Measurements from ENCODE around the gene MAFF. TPM values are rescaled to one million over a fixed set of nuclear protein-coding genes. Genes with fewer than 3 reads are reported as not detected.
A peak's percentile ranks its signal among the peaks of the same experiment; 100 is the strongest.

The MAFF gene
- total and polyA plus RNA-seq, 9 of the 15 experiments (the other 6 are each of a cell fraction or from before 2014, with no cell fraction given), result 0.51 to 8.0 (median 5.4) TPM

DNA sequence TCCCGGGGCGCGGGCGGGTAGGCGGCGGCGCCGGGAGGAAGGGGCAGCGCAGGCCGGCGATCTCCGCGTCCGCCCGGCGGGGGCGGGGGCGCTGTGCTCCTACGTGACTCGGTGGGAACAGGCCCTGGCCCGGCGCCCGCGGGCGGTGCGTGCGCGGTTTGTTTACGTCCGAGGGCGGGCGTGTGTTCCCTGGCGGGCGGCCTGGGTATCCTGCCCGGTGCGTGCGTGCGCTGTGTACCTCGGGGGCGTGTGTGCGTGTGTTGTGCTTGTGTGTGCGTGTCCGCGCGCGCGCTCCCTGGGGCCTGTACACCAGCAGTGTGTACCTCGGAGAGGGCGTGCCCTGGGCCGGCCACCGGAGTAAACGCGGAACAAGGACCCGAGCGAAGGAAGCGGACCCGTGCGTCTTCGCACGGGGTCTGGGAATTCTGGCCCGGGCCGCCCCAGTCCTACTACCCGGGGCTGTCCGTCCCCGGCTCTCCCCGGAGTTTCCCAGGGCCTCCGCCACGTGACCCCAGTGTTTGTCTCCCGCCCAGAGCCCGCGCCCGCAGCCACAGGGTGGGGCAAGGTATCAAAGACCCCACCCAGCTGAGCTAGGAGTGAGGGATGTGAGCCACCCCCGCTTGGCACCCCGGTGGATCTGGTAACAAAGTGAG lies 769 bp downstream of the MAFF start (continued):
- TF ChIP-seq, protein P1, sequence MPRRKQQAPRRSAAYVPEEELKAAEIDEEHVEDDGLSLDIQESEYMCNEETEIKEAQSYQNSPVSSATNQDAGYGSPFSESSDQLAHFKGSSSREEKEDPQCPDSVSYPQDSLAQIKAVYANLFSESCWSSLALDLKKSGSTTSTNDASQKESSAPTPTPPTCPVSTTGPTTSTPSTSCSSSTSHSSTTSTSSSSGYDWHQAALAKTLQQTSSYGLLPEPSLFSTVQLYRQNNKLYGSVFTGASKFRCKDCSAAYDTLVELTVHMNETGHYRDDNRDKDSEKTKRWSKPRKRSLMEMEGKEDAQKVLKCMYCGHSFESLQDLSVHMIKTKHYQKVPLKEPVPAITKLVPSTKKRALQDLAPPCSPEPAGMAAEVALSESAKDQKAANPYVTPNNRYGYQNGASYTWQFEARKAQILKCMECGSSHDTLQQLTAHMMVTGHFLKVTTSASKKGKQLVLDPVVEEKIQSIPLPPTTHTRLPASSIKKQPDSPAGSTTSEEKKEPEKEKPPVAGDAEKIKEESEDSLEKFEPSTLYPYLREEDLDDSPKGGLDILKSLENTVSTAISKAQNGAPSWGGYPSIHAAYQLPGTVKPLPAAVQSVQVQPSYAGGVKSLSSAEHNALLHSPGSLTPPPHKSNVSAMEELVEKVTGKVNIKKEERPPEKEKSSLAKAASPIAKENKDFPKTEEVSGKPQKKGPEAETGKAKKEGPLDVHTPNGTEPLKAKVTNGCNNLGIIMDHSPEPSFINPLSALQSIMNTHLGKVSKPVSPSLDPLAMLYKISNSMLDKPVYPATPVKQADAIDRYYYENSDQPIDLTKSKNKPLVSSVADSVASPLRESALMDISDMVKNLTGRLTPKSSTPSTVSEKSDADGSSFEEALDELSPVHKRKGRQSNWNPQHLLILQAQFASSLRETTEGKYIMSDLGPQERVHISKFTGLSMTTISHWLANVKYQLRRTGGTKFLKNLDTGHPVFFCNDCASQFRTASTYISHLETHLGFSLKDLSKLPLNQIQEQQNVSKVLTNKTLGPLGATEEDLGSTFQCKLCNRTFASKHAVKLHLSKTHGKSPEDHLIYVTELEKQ (CRISPR knock-in tag; IDR thresholded peaks at IDR 0.05), result no peak
- TF ChIP-seq PRPF4 (IDR thresholded peaks at IDR 0.05; ENCODE audit: insufficient read depth, low read depth, low read length, poor library complexity, severe bottlenecking), result no peak
- TF ChIP-seq SRSF9 (IDR thresholded peaks at IDR 0.05; ENCODE audit: borderline replicate concordance, low read depth, low read length), result no peak
- no peak for TF ChIP-seq ZNF75A (CRISPR knock-in tag; IDR thresholded peaks at IDR 0.05)
- TF ChIP-seq, protein P2, sequence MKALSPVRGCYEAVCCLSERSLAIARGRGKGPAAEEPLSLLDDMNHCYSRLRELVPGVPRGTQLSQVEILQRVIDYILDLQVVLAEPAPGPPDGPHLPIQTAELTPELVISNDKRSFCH (CRISPR knock-in tag; IDR thresholded peaks at IDR 0.05), result no peak
- TF ChIP-seq, protein P2 (tag; IDR thresholded peaks at IDR 0.05), result no peak
- TF ChIP-seq, protein P3, sequence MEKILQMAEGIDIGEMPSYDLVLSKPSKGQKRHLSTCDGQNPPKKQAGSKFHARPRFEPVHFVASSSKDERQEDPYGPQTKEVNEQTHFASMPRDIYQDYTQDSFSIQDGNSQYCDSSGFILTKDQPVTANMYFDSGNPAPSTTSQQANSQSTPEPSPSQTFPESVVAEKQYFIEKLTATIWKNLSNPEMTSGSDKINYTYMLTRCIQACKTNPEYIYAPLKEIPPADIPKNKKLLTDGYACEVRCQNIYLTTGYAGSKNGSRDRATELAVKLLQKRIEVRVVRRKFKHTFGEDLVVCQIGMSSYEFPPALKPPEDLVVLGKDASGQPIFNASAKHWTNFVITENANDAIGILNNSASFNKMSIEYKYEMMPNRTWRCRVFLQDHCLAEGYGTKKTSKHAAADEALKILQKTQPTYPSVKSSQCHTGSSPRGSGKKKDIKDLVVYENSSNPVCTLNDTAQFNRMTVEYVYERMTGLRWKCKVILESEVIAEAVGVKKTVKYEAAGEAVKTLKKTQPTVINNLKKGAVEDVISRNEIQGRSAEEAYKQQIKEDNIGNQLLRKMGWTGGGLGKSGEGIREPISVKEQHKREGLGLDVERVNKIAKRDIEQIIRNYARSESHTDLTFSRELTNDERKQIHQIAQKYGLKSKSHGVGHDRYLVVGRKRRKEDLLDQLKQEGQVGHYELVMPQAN (IDR thresholded peaks at IDR 0.05; ENCODE audit: borderline replicate concordance), result peak; percentile 91
- no peak for TF ChIP-seq ZNF253 (CRISPR knock-in tag; conservative IDR thresholded peaks at IDR 0.05)
- TF ChIP-seq, protein P4, sequence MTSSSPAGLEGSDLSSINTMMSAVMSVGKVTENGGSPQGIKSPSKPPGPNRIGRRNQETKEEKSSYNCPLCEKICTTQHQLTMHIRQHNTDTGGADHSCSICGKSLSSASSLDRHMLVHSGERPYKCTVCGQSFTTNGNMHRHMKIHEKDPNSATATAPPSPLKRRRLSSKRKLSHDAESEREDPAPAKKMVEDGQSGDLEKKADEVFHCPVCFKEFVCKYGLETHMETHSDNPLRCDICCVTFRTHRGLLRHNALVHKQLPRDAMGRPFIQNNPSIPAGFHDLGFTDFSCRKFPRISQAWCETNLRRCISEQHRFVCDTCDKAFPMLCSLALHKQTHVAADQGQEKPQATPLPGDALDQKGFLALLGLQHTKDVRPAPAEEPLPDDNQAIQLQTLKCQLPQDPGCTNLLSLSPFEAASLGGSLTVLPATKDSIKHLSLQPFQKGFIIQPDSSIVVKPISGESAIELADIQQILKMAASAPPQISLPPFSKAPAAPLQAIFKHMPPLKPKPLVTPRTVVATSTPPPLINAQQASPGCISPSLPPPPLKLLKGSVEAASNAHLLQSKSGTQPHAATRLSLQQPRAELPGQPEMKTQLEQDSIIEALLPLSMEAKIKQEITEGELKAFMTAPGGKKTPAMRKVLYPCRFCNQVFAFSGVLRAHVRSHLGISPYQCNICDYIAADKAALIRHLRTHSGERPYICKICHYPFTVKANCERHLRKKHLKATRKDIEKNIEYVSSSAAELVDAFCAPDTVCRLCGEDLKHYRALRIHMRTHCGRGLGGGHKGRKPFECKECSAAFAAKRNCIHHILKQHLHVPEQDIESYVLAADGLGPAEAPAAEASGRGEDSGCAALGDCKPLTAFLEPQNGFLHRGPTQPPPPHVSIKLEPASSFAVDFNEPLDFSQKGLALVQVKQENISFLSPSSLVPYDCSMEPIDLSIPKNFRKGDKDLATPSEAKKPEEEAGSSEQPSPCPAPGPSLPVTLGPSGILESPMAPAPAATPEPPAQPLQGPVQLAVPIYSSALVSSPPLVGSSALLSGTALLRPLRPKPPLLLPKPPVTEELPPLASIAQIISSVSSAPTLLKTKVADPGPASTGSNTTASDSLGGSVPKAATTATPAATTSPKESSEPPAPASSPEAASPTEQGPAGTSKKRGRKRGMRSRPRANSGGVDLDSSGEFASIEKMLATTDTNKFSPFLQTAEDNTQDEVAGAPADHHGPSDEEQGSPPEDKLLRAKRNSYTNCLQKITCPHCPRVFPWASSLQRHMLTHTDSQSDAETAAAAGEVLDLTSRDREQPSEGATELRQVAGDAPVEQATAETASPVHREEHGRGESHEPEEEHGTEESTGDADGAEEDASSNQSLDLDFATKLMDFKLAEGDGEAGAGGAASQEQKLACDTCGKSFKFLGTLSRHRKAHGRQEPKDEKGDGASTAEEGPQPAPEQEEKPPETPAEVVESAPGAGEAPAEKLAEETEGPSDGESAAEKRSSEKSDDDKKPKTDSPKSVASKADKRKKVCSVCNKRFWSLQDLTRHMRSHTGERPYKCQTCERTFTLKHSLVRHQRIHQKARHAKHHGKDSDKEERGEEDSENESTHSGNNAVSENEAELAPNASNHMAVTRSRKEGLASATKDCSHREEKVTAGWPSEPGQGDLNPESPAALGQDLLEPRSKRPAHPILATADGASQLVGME (CRISPR knock-in tag; IDR thresholded peaks at IDR 0.05), result no peak
- no peak for TF ChIP-seq KAT2B (IDR thresholded peaks at IDR 0.05; ENCODE audit: low read depth, low read length)
- TF ChIP-seq IFI16 (CRISPR knock-in tag; IDR thresholded peaks at IDR 0.05), result no peak
- TF ChIP-seq, protein P5, sequence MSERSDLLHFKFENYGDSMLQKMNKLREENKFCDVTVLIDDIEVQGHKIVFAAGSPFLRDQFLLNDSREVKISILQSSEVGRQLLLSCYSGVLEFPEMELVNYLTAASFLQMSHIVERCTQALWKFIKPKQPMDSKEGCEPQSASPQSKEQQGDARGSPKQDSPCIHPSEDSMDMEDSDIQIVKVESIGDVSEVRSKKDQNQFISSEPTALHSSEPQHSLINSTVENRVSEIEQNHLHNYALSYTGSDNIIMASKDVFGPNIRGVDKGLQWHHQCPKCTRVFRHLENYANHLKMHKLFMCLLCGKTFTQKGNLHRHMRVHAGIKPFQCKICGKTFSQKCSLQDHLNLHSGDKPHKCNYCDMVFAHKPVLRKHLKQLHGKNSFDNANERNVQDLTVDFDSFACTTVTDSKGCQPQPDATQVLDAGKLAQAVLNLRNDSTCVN (CRISPR knock-in tag; IDR thresholded peaks at IDR 0.05), result no peak
- TF ChIP-seq TBP (optimal IDR thresholded peaks at IDR 0.05; ENCODE audit: low read depth, low read length), result no peak
- no peak for TF ChIP-seq TAF9B (IDR thresholded peaks at IDR 0.05; ENCODE audit: partially characterized antibody)
